ENCODE results near the gene KREMEN2.

DNA sequence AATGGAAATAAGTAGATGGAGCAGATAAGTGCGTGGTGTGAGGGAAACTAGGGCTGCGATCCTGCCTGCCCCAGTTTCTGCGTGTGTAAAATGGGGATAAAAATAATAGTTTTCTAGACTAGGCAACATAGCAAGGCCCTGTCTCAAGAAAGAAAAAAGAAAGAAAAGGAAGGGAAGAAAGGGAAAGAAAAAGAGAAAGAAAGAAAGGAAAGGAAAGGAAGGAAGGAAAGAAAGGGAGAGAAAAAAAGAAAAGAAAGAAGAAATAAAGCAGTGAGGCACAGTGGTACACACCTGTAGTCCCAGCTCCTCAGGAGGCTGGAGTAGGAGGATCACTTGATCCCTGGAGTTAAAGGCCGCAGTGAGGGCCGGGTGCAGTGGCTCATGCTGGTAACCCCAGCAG is 18.3 kb downstream of the KREMEN2 start:
- TF ChIP-seq, protein P1, sequence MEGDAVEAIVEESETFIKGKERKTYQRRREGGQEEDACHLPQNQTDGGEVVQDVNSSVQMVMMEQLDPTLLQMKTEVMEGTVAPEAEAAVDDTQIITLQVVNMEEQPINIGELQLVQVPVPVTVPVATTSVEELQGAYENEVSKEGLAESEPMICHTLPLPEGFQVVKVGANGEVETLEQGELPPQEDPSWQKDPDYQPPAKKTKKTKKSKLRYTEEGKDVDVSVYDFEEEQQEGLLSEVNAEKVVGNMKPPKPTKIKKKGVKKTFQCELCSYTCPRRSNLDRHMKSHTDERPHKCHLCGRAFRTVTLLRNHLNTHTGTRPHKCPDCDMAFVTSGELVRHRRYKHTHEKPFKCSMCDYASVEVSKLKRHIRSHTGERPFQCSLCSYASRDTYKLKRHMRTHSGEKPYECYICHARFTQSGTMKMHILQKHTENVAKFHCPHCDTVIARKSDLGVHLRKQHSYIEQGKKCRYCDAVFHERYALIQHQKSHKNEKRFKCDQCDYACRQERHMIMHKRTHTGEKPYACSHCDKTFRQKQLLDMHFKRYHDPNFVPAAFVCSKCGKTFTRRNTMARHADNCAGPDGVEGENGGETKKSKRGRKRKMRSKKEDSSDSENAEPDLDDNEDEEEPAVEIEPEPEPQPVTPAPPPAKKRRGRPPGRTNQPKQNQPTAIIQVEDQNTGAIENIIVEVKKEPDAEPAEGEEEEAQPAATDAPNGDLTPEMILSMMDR (conservative IDR thresholded peaks at IDR 0.05), result no peak
- TF ChIP-seq EZH2 (IDR thresholded peaks at IDR 0.05; ENCODE audit: low read depth), result no peak

Measured in PC-9 (cell line).